HG02759 (cell line): ENCODE results near the gene HOGA1.
"Not testable (repeated sequence)": the region's sequence is repeated elsewhere in the genome, so short reads cannot be mapped to it uniquely, and the experiment has no call there.

Experiments
- ATAC-seq: cut with Tn5 transposase; IDR thresholded peaks from one replicate; pipeline ENCODE4 v1.9.1; 2021; ENCODE audit warnings: mild to moderate bottlenecking, moderate library complexity; ENCODE audit not compliant: unreplicated experiment

Gene HOGA1

DNA sequence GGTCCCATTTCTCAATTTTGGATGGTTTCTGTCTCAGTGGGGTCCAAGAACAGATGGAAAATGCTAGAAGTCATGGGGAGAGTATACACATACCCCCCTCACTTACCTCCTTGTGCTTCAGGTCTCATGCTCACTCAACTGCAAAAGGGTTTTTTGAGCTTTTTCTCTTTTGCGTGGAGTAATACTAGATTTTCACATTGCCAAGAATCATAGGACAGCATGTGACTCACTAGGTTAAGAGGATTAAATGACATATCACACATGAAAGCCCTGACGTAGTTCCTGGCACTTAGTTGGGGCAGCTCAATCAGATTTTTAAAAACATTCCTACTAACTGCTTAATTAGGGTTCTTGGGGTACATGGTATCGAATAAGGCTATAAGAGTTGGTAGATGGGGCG is 60.7 kb downstream of the HOGA1 start:
- no peak for ATAC-seq

DNA sequence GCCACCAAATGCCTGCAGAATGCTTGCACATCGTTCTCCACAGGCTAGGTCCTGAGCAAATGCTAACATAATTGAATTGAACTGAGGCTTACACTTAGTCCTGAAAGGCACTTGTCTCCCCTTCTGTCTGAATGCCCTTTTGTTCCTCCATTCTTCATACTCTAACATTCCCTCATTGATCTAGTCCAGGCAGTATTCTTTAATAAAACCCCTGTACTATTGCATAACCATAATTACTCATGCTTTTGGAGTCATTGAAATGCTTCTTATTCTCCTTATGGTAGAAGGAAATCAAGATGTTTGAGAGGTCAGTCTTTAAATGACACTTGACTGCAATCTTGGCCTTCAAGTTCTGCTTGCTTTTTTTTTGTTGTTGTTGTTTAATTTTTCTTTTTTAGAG is 63.4 kb downstream of the HOGA1 start:
- ATAC-seq: no peak

GRCh38 chr10:97648562-97649404 is 64.6 kb downstream of the HOGA1 start:
- peak; percentile 84 for ATAC-seq

DNA sequence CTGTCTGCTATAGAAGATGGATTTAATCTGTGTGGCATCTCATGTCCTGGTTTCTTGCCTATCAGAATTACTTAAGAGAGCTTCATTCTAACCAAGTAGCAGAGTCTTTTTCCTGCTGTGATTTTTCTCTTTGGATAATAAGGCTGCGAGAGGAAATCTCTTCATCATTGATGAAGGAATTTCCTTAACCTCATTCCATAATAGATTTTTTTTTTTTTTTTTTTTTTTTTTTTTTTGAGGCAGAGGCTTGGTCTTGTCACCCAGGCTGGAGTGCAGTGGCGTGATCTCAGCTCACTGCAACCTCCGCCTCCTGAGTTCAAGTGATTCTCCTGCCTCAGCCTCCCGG is 65.2 kb downstream of the HOGA1 start:
- ATAC-seq: not testable (repeated sequence)

DNA sequence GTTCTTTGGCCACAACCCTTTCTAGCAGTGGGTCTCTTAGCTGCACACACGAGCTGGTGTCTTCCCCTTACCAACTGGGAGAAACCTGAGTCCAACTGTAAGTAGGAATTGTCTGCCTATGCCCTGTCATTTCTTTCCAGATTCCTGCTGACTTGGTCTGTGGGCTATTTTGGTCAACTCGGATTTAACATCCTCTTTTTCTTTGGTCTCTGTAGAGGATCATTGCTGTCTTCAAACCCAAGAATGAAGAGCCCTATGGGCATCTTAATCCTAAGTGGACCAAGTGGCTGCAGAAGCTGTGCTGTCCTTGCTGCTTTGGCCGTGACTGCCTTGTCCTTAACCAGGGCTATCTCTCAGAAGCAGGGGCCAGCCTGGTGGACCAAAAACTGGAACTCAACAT is 66.5 kb downstream of the HOGA1 start:
- no peak for ATAC-seq

- no peak for ATAC-seq
Measured at GRCh38 chr10:97651773-97652172, 67.6 kb downstream of the HOGA1 start.

GRCh38 chr10:97656777-97657176 is 72.6 kb downstream of the HOGA1 start:
- no peak for ATAC-seq

- no peak for ATAC-seq
Measured at GRCh38 chr10:97659589-97659988, 75.4 kb downstream of the HOGA1 start.
